CD14-positive monocyte (primary cell): ENCODE results near the gene SCARB2. TPM values are rescaled to one million over a fixed set of nuclear protein-coding genes. Genes with fewer than 3 reads are reported as not detected.
A peak's percentile ranks its signal among the peaks of the same experiment; 100 is the strongest.

ENCODE experiments used
- DNase-seq, 3 donors: peaks; one replicate each; pipeline ENCODE4 v3.0.0-alpha.2; 2011 to 2022
- H2AFZ ChIP-seq: 2 replicates; pipeline ENCODE4 v1.6.0; 2012; ENCODE audit warnings: mild to moderate bottlenecking, low read depth, low read length, inconsistent platforms; ENCODE audit not compliant: insufficient read depth, poor library complexity, severe bottlenecking
- H3K27ac ChIP-seq, 2 donors: 1 replicate in 1 of 2; 2 replicates in 1 of 2; pipeline ENCODE4 v1.5.1; 2012 to 2013; ENCODE audit warnings: low read length in 2 of 2, control low read depth in 1 of 2, inconsistent platforms in 1 of 2, low read depth in 1 of 2, mild to moderate bottlenecking in 1 of 2
- H3K27me3 ChIP-seq, 2 donors: one replicate each; pipeline versions ENCODE4 v1.6.0 to v1.6.1; 2011 to 2013; ENCODE audit warnings: low read length in 2 of 2; ENCODE audit not compliant: control insufficient read depth in 2 of 2, insufficient read depth in 2 of 2
- H3K36me3 ChIP-seq, 2 donors: replicated peaks in 1 of 2; 1 replicate in 1 of 2; 2 replicates in 1 of 2; pipeline versions ENCODE4 v1.5.1 to v1.6.1; 2012 to 2013; ENCODE audit warnings: low read length in 2 of 2, control low read depth in 1 of 2, inconsistent platforms in 1 of 2, mild to moderate bottlenecking in 1 of 2; ENCODE audit not compliant: insufficient read depth in 2 of 2, control insufficient read depth in 1 of 2
- H3K4me1 ChIP-seq, 2 donors: 1 replicate in 1 of 2; 2 replicates in 1 of 2; pipeline versions ENCODE4 v1.5.1 to v1.6.1; 2012 to 2013; ENCODE audit warnings: low read length in 2 of 2, control low read depth in 1 of 2, inconsistent platforms in 1 of 2, mild to moderate bottlenecking in 1 of 2, moderate library complexity in 1 of 2; ENCODE audit not compliant: insufficient read depth in 2 of 2, control insufficient read depth in 1 of 2
- H3K4me2 ChIP-seq: replicated peaks from 2 replicates; pipeline ENCODE3; 2012; ENCODE audit warnings: low read length, moderate library complexity, mild to moderate bottlenecking; ENCODE audit not compliant: poor library complexity, severe bottlenecking; ENCODE audit errors: extremely low read depth
- H3K4me3 ChIP-seq, 3 experiments: fragments of 200-600 bp in 1 of 3; sonication (generic) in 1 of 3; replicated peaks in 1 of 3; 1 replicate in 2 of 3; 2 replicates in 1 of 3; pipeline ENCODE4 v1.5.1; 2011 to 2013; ENCODE audit warnings: low read length in 3 of 3, mild to moderate bottlenecking in 3 of 3, control low read depth in 2 of 3, low read depth in 2 of 3, inconsistent platforms in 1 of 3, moderate library complexity in 1 of 3
- H3K79me2 ChIP-seq: 2 replicates; pipeline ENCODE4 v1.6.0; 2012; ENCODE audit warnings: mild to moderate bottlenecking, control low read depth, inconsistent platforms, low read length, moderate library complexity; ENCODE audit not compliant: insufficient read depth
- H3K9ac ChIP-seq: 2 replicates; pipeline ENCODE4 v1.6.0; 2017; ENCODE audit warnings: low read length, mild to moderate bottlenecking; ENCODE audit not compliant: insufficient read depth, poor library complexity, severe bottlenecking
- H3K9me3 ChIP-seq, 2 donors: replicated peaks in 1 of 2; 1 replicate in 1 of 2; 2 replicates in 1 of 2; pipeline versions ENCODE4 v1.5.1 to v1.6.1; 2012 to 2013; ENCODE audit warnings: low read length in 2 of 2, control low read depth in 1 of 2; ENCODE audit not compliant: control insufficient read depth in 1 of 2, insufficient read depth in 1 of 2
- H4K20me1 ChIP-seq: 2 replicates; pipeline ENCODE4 v1.6.0; 2012; ENCODE audit warnings: mild to moderate bottlenecking, low read length, control low read depth, moderate library complexity; ENCODE audit not compliant: insufficient read depth
- H3K27ac Mint-ChIP-seq, 7 donors: one replicate each; pipeline ENCODE4 v1.8.0; 2020; ENCODE audit warnings: mild to moderate bottlenecking in 7 of 7, mixed read lengths in 7 of 7, moderate library complexity in 6 of 7, inconsistent platforms in 2 of 7
- H3K27me3 Mint-ChIP-seq, 3 donors: one replicate each; pipeline ENCODE4 v1.8.0; 2021 to 2022; ENCODE audit warnings: low read depth in 3 of 3, mild to moderate bottlenecking in 3 of 3, mixed read lengths in 3 of 3, moderate library complexity in 3 of 3, inconsistent platforms in 1 of 3
- H3K36me3 Mint-ChIP-seq, 2 donors: one replicate each; pipeline ENCODE4 v1.8.0; 2020; ENCODE audit warnings: mixed read lengths in 2 of 2, inconsistent platforms in 1 of 2, mild to moderate bottlenecking in 1 of 2
- H3K4me1 Mint-ChIP-seq: one replicate; pipeline ENCODE4 v1.8.0; 2020; ENCODE audit warnings: mild to moderate bottlenecking, mixed read lengths
- H3K4me3 Mint-ChIP-seq, 2 donors: one replicate each; pipeline ENCODE4 v1.8.0; 2020; ENCODE audit warnings: mild to moderate bottlenecking in 2 of 2, mixed read lengths in 2 of 2, moderate library complexity in 1 of 2
- H3K9me3 Mint-ChIP-seq, 7 donors: one replicate each; pipeline ENCODE4 v1.8.0; 2020 to 2022; ENCODE audit warnings: mixed read lengths in 7 of 7, mild to moderate bottlenecking in 6 of 7, moderate library complexity in 6 of 7, inconsistent platforms in 2 of 7
- CTCF ChIP-seq: fragments of 200-600 bp; IDR thresholded peaks from one replicate; pipeline ENCODE4 v1.8.0; 2022; ENCODE audit warnings: antibody characterized with exemption, mild to moderate bottlenecking
- WGBS: methylation state at CpG from one replicate; pipeline ENCODE4 v1.1.5; 2013; ENCODE audit warnings: missing lambda C conversion rate; ENCODE audit not compliant: insufficient coverage; 5-methylcytosine and 5-hydroxymethylcytosine counted together
- intact Hi-C, 2 donors: fragments of 100-400 bp; cut with micrococcal nuclease; formaldehyde crosslinking; loops; one replicate each; pipeline versions ENCODE4 v1.15.0 to v1.15.1; 2023
- polyA plus RNA-seq, 3 donors: library from polyadenylated mRNA; depleted of rRNA in 1 of 3; unstranded in 2 of 3; stranded (reverse) in 1 of 3; fragments of 300-500 nt in 2 of 3; fragments of >200 nt in 1 of 3; fragmentation: Illumina TruSeq in 2 of 3; gene quantifications; 1 replicate in 2 of 3; 2 replicates in 1 of 3; pipeline ENCODE4 v1.2.3, GENCODE V29; 2012 to 2021

Gene SCARB2
- polyA plus RNA-seq, 3 donors = 36.8 to 73.0 (median 53.5) TPM

GRCh38 chr4:76257824-76258223 is 44.2 kb upstream of the SCARB2 start:
- Histone ChIP-seq H3K27ac (no peak overlapping the region), H3K27me3 (peaks cover 3 to 20% of the 10 kb centered on the region in 2 donors), H3K4me1 (no peaks in the 10 kb centered on the region), H3K9ac (no peak overlapping the region), H4K20me1 (no peaks in the 10 kb centered on the region), H3K4me2 (no peak overlapping the region), H3K36me3 (no peaks in the 10 kb centered on the region), H3K9me3 (no peaks in the 10 kb centered on the region), H3K79me2 (no peaks in the 10 kb centered on the region), H2AFZ (no peak overlapping the region), H3K4me3 (no peak overlapping the region)
- DNase-seq = no peak
- Mint-ChIP-seq H3K27ac (peak overlapping the region in 1 of 7 donors; percentile 6), H3K27me3 (peaks cover 9 to 25% (median 11%) of the 10 kb centered on the region in 3 donors), H3K9me3 (peaks cover 0 to 1% (median 0%) of the 10 kb centered on the region in 7 donors), H3K36me3 (no peaks in the 10 kb centered on the region), H3K4me1 (no peaks in the 10 kb centered on the region), H3K4me3 (no peak overlapping the region)
- TF ChIP-seq CTCF = no peak
- WGBS = 100% methylated on average over 1 of the region's 3 CpGs
- intact Hi-C loops = no loop called here

GRCh38 chr4:76256968-76257367 is 43.3 kb upstream of the SCARB2 start:
- peaks cover 0 to 1% (median 0%) of the 10 kb centered on the region in 7 donors for H3K9me3 Mint-ChIP-seq
- intact Hi-C loops = no loop called here
- no peak overlapping the region for H3K4me3 Mint-ChIP-seq
- H4K20me1 ChIP-seq = no peaks in the 10 kb centered on the region
- H3K79me2 ChIP-seq = no peaks in the 10 kb centered on the region
- WGBS = no CpG with 5 or more reads among the region's 1 CpG
- no peak for TF ChIP-seq CTCF
- peaks cover under 1 to 1% of the 10 kb centered on the region in 2 donors for H3K4me1 ChIP-seq
- no peak overlapping the region for H3K27ac ChIP-seq
- H3K4me1 Mint-ChIP-seq = peaks cover 2% of the 10 kb centered on the region
- H2AFZ ChIP-seq = no peak overlapping the region
- peaks cover 16 to 34% (median 18%) of the 10 kb centered on the region in 3 donors for H3K27me3 Mint-ChIP-seq
- no peak overlapping the region for H3K27ac Mint-ChIP-seq
- no peaks in the 10 kb centered on the region for H3K36me3 Mint-ChIP-seq
- no peak overlapping the region for H3K4me3 ChIP-seq
- H3K4me2 ChIP-seq = no peak overlapping the region
- no peaks in the 10 kb centered on the region for H3K9me3 ChIP-seq
- peaks cover 11 to 29% of the 10 kb centered on the region in 2 donors for H3K27me3 ChIP-seq
- H3K9ac ChIP-seq = no peak overlapping the region
- no peak for DNase-seq
- H3K36me3 ChIP-seq = no peaks in the 10 kb centered on the region
